Gastrocnemius medialis (tissue), 4 donors: Measurements from ENCODE around the gene CLCA1. TPM values are rescaled to one million over a fixed set of nuclear protein-coding genes. Genes with fewer than 3 reads are reported as not detected.

ENCODE experiments used
- ATAC-seq, 2 donors: fragments of 150-250 bp; one replicate each; pipeline ENCODE4 v1.9.1; 2016
- DNase-seq, 2 donors: peaks; one replicate each; pipeline ENCODE4 v3.0.0-alpha.2; 2019
- H3K27ac ChIP-seq, 4 donors: fragments of 200-600 bp; sonication (generic); 1 replicate in 1 of 4; 2 replicates in 3 of 4; pipeline ENCODE4 v1.5.1; 2016 to 2018; ENCODE audit warnings: mild to moderate bottlenecking in 2 of 4, moderate library complexity in 1 of 4
- H3K27me3 ChIP-seq, 3 donors: fragments of 200-600 bp; sonication (generic) in 2 of 3; 1 replicate in 1 of 3; 2 replicates in 2 of 3; pipeline versions ENCODE4 v1.5.1 to v1.6.0; 2016 to 2019; ENCODE audit warnings: mild to moderate bottlenecking in 1 of 3, moderate library complexity in 1 of 3
- H3K36me3 ChIP-seq, 2 donors: fragments of 200-600 bp; sonication (generic) in 1 of 2; one replicate each; pipeline ENCODE4 v1.5.1; 2017 to 2018
- H3K4me1 ChIP-seq, 2 donors: fragments of 200-600 bp; sonication (generic) in 1 of 2; one replicate each; pipeline ENCODE4 v1.5.1; 2016 to 2017; ENCODE audit warnings: mild to moderate bottlenecking in 2 of 2
- H3K4me3 ChIP-seq, 4 donors: fragments of 200-600 bp; sonication (generic) in 3 of 4; 1 replicate in 1 of 4; 2 replicates in 3 of 4; pipeline ENCODE4 v1.5.1; 2016 to 2019; ENCODE audit warnings: mild to moderate bottlenecking in 2 of 4
- H3K9me3 ChIP-seq, 3 donors: fragments of 200-600 bp; sonication (generic) in 2 of 3; 1 replicate in 1 of 3; 2 replicates in 2 of 3; pipeline ENCODE4 v1.5.1; 2016 to 2019
- CTCF ChIP-seq, 5 experiments: fragments of 450-650 bp in 3 of 5; fragments of 200-600 bp in 2 of 5; sonication (generic) in 2 of 5; IDR thresholded peaks in 4 of 5; conservative IDR thresholded peaks in 1 of 5; 1 replicate in 4 of 5; 2 replicates in 1 of 5; pipeline ENCODE4 v1.5.1; 2016 to 2019; ENCODE audit warnings: antibody characterized with exemption in 5 of 5, mild to moderate bottlenecking in 3 of 5, moderate library complexity in 3 of 5
- POLR2A ChIP-seq, 2 donors: fragments of 450-650 bp; IDR thresholded peaks; one replicate each; pipeline ENCODE4 v1.6.1; 2017; ENCODE audit warnings: antibody characterized with exemption in 2 of 2, mild to moderate bottlenecking in 2 of 2, moderate library complexity in 2 of 2
- in situ Hi-C, 4 donors: fragments of 200-750 bp; cut with MboI; loops; one replicate each; pipeline versions ENCODE4 v1.15.0 to v1.8.0; 2017; ENCODE audit warnings: low sequenced_read_pairs in 4 of 4
- intact Hi-C: fragments of 100-400 bp; cut with DNase I; formaldehyde crosslinking; loops from one replicate; pipeline ENCODE4 v1.15.1; 2023; ENCODE audit warnings: low total_unique reads
- total RNA-seq, 4 donors: library from RNA; depleted of rRNA; stranded (reverse); fragments of >200 nt; gene quantifications; one replicate each; pipeline versions ENCODE4 v1.1.0 to v1.2.3, GENCODE V29; 2016

Gene CLCA1
- total RNA-seq, 4 donors from 2014 or later: 1.3 TPM; not detected in 3

GRCh38 chr1:86448670-86449069 lies 20.1 kb upstream of the CLCA1 start:
- Histone ChIP-seq H3K36me3 (no peaks in the 10 kb centered on the region), H3K27me3 (no peaks in the 10 kb centered on the region), H3K4me1 (no peaks in the 10 kb centered on the region), H3K4me3 (no peak overlapping the region), H3K27ac (no peak overlapping the region), H3K9me3 (no peaks in the 10 kb centered on the region)
- intact Hi-C loops: no loop called here
- DNase-seq: no peak
- no peak for ATAC-seq
- TF ChIP-seq POLR2A (IDR thresholded peaks at IDR 0.05) (no peak), CTCF (IDR thresholded peaks at IDR 0.05 in 4 of 5, conservative IDR thresholded peaks at IDR 0.05 in 1 of 5) (no peak)
- in situ Hi-C loops: no loop called here

- ATAC-seq (no peak), DNase-seq (no peak)
- intact Hi-C loops (no loop called here), in situ Hi-C loops (no loop called here)
- Histone ChIP-seq H3K27ac (no peak overlapping the region), H3K36me3 (no peaks in the 10 kb centered on the region), H3K27me3 (no peaks in the 10 kb centered on the region), H3K4me1 (no peaks in the 10 kb centered on the region), H3K4me3 (no peak overlapping the region), H3K9me3 (no peaks in the 10 kb centered on the region)
- TF ChIP-seq POLR2A (IDR thresholded peaks at IDR 0.05) (no peak), CTCF (IDR thresholded peaks at IDR 0.05 in 4 of 5, conservative IDR thresholded peaks at IDR 0.05 in 1 of 5) (no peak)
Observed at GRCh38 chr1:86449103-86449502, 19.6 kb upstream of the CLCA1 start.

- Histone ChIP-seq H3K4me1 (no peaks in the 10 kb centered on the region), H3K4me3 (no peak overlapping the region), H3K27ac (no peak overlapping the region), H3K9me3 (no peaks in the 10 kb centered on the region), H3K27me3 (no peaks in the 10 kb centered on the region), H3K36me3 (no peaks in the 10 kb centered on the region)
- TF ChIP-seq CTCF (IDR thresholded peaks at IDR 0.05 in 4 of 5, conservative IDR thresholded peaks at IDR 0.05 in 1 of 5): no peak
- TF ChIP-seq POLR2A (IDR thresholded peaks at IDR 0.05): no peak
- ATAC-seq (no peak), DNase-seq (no peak)
- in situ Hi-C loops: no loop called here
- intact Hi-C loops: no loop called here
Observed at GRCh38 chr1:86450847-86451246, 17.9 kb upstream of the CLCA1 start.

GRCh38 chr1:86453664-86454063 lies 15.1 kb upstream of the CLCA1 start:
- no peak for ATAC-seq
- Histone ChIP-seq H3K27me3 (no peaks in the 10 kb centered on the region), H3K4me3 (no peak overlapping the region), H3K4me1 (no peaks in the 10 kb centered on the region), H3K27ac (no peak overlapping the region), H3K36me3 (no peaks in the 10 kb centered on the region), H3K9me3 (no peaks in the 10 kb centered on the region)
- DNase-seq: no peak
- in situ Hi-C loops: no loop called here
- TF ChIP-seq POLR2A (IDR thresholded peaks at IDR 0.05): no peak
- no peak for TF ChIP-seq CTCF (IDR thresholded peaks at IDR 0.05 in 4 of 5, conservative IDR thresholded peaks at IDR 0.05 in 1 of 5)
- intact Hi-C loops: no loop called here

- intact Hi-C loops (no loop called here), in situ Hi-C loops (no loop called here)
- Histone ChIP-seq H3K9me3 (no peaks in the 10 kb centered on the region), H3K4me3 (no peak overlapping the region), H3K36me3 (no peaks in the 10 kb centered on the region), H3K27ac (no peak overlapping the region), H3K4me1 (no peaks in the 10 kb centered on the region), H3K27me3 (no peaks in the 10 kb centered on the region)
- ATAC-seq (no peak), DNase-seq (no peak)
- TF ChIP-seq CTCF (IDR thresholded peaks at IDR 0.05 in 4 of 5, conservative IDR thresholded peaks at IDR 0.05 in 1 of 5) (no peak), POLR2A (IDR thresholded peaks at IDR 0.05) (no peak)
Observed at GRCh38 chr1:86455073-86455472, 13.7 kb upstream of the CLCA1 start.
